Keratinocyte (primary cell): ENCODE results near the gene ANO9. TPM values are rescaled to one million over a fixed set of nuclear protein-coding genes. Genes with fewer than 3 reads are reported as not detected.

Source experiments
- DNase-seq: peaks from one replicate; pipeline ENCODE4 v3.0.0-alpha.2; 2011; ENCODE audit warnings: low read depth, missing footprints, low spot score
- FAIRE-seq: peaks from 2 replicates; lab custom pipeline; 2011; peaks lifted over from hg19 to GRCh38; lab: Jason Lieb, UNC
- H2AFZ ChIP-seq: 2 replicates; pipeline ENCODE4 v1.6.0; 2012; ENCODE audit warnings: low read length, control low read depth, inconsistent platforms; ENCODE audit not compliant: control insufficient read depth
- H3K27ac ChIP-seq: 2 replicates; pipeline ENCODE4 v1.5.1; 2011; ENCODE audit warnings: low read length; ENCODE audit not compliant: control insufficient read depth, insufficient read depth
- H3K27me3 ChIP-seq: 3 replicates; pipeline ENCODE4 v1.6.0; 2011; ENCODE audit warnings: low read length; ENCODE audit not compliant: control insufficient read depth, insufficient read depth; ENCODE audit errors: extremely low read depth
- H3K36me3 ChIP-seq, 2 experiments: 2 replicates in 1 of 2; 3 replicates in 1 of 2; pipeline ENCODE4 v1.5.1; 2011; ENCODE audit warnings: low read length in 2 of 2, mild to moderate bottlenecking in 1 of 2; ENCODE audit not compliant: control insufficient read depth in 2 of 2, insufficient read depth in 2 of 2; ENCODE audit errors: extremely low read depth in 1 of 2
- H3K4me1 ChIP-seq: 3 replicates; pipeline ENCODE4 v1.5.1; 2011; ENCODE audit warnings: low read length; ENCODE audit not compliant: control insufficient read depth, insufficient read depth; ENCODE audit errors: extremely low read depth
- H3K4me2 ChIP-seq: 3 replicates; pipeline ENCODE4 v1.6.0; 2011; ENCODE audit warnings: low read depth, low read length; ENCODE audit not compliant: control insufficient read depth, insufficient read depth; ENCODE audit errors: extremely low read depth
- H3K4me3 ChIP-seq, 3 experiments: fragments of 200-600 bp in 1 of 3; sonication (generic) in 1 of 3; 2 replicates in 2 of 3; 3 replicates in 1 of 3; pipeline ENCODE4 v1.5.1; 2011 to 2016; ENCODE audit warnings: low read length in 3 of 3, mild to moderate bottlenecking in 3 of 3, control low read depth in 2 of 3, inconsistent platforms in 1 of 3, low read depth in 1 of 3, mixed read lengths in 1 of 3, mixed run types in 1 of 3, moderate library complexity in 1 of 3; ENCODE audit not compliant: control insufficient read depth in 2 of 3, insufficient read depth in 2 of 3; ENCODE audit errors: extremely low read depth in 1 of 3
- H3K79me2 ChIP-seq: 2 replicates; pipeline ENCODE4 v1.6.0; 2012; ENCODE audit warnings: low read length; ENCODE audit not compliant: control insufficient read depth, insufficient read depth
- H3K9ac ChIP-seq: 3 replicates; pipeline ENCODE4 v1.6.0; 2011; ENCODE audit warnings: low read length; ENCODE audit not compliant: control insufficient read depth, insufficient read depth; ENCODE audit errors: extremely low read depth
- H3K9me1 ChIP-seq: 3 replicates; pipeline ENCODE4 v1.6.0; 2011; ENCODE audit warnings: low read length; ENCODE audit not compliant: control insufficient read depth, insufficient read depth; ENCODE audit errors: extremely low read depth
- H3K9me3 ChIP-seq: 2 replicates; pipeline ENCODE4 v1.5.1; 2012; ENCODE audit warnings: low read depth, low read length; ENCODE audit not compliant: control insufficient read depth
- H4K20me1 ChIP-seq: 3 replicates; pipeline ENCODE4 v1.6.0; 2011; ENCODE audit warnings: low read length; ENCODE audit not compliant: control insufficient read depth, insufficient read depth; ENCODE audit errors: extremely low read depth
- EZH2 ChIP-seq: IDR thresholded peaks from one replicate; pipeline ENCODE4 v1.6.1; 2012; ENCODE audit warnings: inconsistent platforms, mild to moderate bottlenecking, low read length, moderate library complexity
- dilution Hi-C: fragments of 300-500 bp; cut with MboI; formaldehyde crosslinking; loops from one replicate; pipeline ENCODE4 v1.7.0; 2020; ENCODE audit warnings: low sequenced_read_pairs; ENCODE audit not compliant: extremely low pct_ligation_motif_present
- polyA plus RNA-seq, 5 experiments: library from polyadenylated mRNA; depleted of rRNA in 3 of 5; stranded (reverse) in 3 of 5; stranded (forward) in 1 of 5; unstranded in 1 of 5; fragments of >200 nt; gene quantifications; 1 replicate in 1 of 5; 2 replicates in 3 of 5; 3 replicates in 1 of 5; pipeline versions ENCODE4 v1.2.1 to v1.2.3, GENCODE V29; 2011 to 2012; ENCODE audit warnings: missing spikeins in 2 of 5, low read depth in 1 of 5, low replicate concordance in 1 of 5
- TF ChIP-seq, protein P1 (sequence below), 3 experiments: IDR thresholded peaks in 1 of 3; conservative IDR thresholded peaks in 1 of 3; optimal IDR thresholded peaks in 1 of 3; 2 replicates in 2 of 3; 3 replicates in 1 of 3; pipeline versions ENCODE3 to v1.5.1; 2011; ENCODE audit warnings: low read length in 3 of 3, mild to moderate bottlenecking in 3 of 3, moderate library complexity in 2 of 3, control low read depth in 1 of 3, inconsistent platforms in 1 of 3; ENCODE audit not compliant: insufficient read depth in 2 of 3; ENCODE audit errors: extremely low read depth in 1 of 3

The ANO9 gene
- polyA plus RNA-seq, 1 donor (not counting 4 experiments of a cell fraction or from before 2014, with no cell fraction given): 16.1 TPM

- no peak for TF ChIP-seq EZH2
- TF ChIP-seq, protein P1, sequence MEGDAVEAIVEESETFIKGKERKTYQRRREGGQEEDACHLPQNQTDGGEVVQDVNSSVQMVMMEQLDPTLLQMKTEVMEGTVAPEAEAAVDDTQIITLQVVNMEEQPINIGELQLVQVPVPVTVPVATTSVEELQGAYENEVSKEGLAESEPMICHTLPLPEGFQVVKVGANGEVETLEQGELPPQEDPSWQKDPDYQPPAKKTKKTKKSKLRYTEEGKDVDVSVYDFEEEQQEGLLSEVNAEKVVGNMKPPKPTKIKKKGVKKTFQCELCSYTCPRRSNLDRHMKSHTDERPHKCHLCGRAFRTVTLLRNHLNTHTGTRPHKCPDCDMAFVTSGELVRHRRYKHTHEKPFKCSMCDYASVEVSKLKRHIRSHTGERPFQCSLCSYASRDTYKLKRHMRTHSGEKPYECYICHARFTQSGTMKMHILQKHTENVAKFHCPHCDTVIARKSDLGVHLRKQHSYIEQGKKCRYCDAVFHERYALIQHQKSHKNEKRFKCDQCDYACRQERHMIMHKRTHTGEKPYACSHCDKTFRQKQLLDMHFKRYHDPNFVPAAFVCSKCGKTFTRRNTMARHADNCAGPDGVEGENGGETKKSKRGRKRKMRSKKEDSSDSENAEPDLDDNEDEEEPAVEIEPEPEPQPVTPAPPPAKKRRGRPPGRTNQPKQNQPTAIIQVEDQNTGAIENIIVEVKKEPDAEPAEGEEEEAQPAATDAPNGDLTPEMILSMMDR (optimal IDR thresholded peaks at IDR 0.05 in 1 of 3, IDR thresholded peaks at IDR 0.05 in 1 of 3, conservative IDR thresholded peaks at IDR 0.05 in 1 of 3; ENCODE audit: extremely low read depth in 1 of 3, insufficient read depth in 2 of 3, low read length in 3 of 3): no peak
- H3K36me3 ChIP-seq: peaks cover 0 to 4% of the 10 kb centered on the region in 2 experiments
- H3K4me3 ChIP-seq: peak overlapping the region; percentile 45 to 68 (median 62)
- peak overlapping the region; percentile 40 for H2AFZ ChIP-seq
- FAIRE-seq (no peak), DNase-seq (no peak)
- no peaks in the 10 kb centered on the region for H3K9me3 ChIP-seq
- H3K79me2 ChIP-seq: no peaks in the 10 kb centered on the region
- no peaks in the 10 kb centered on the region for H3K9me1 ChIP-seq
- H3K27me3 ChIP-seq: peaks cover 4% of the 10 kb centered on the region
- H3K4me1 ChIP-seq: peaks cover 19% of the 10 kb centered on the region
- dilution Hi-C loops: no loop called here
- no peak overlapping the region for H3K27ac ChIP-seq
- H3K9ac ChIP-seq: peak overlapping the region; percentile 54
- peak overlapping the region; percentile 78 for H3K4me2 ChIP-seq
- H4K20me1 ChIP-seq: peaks cover 4% of the 10 kb centered on the region
These were observed 24.8 kb downstream of the ANO9 start for GRCh38 chr11:416757-417621.

DNA sequence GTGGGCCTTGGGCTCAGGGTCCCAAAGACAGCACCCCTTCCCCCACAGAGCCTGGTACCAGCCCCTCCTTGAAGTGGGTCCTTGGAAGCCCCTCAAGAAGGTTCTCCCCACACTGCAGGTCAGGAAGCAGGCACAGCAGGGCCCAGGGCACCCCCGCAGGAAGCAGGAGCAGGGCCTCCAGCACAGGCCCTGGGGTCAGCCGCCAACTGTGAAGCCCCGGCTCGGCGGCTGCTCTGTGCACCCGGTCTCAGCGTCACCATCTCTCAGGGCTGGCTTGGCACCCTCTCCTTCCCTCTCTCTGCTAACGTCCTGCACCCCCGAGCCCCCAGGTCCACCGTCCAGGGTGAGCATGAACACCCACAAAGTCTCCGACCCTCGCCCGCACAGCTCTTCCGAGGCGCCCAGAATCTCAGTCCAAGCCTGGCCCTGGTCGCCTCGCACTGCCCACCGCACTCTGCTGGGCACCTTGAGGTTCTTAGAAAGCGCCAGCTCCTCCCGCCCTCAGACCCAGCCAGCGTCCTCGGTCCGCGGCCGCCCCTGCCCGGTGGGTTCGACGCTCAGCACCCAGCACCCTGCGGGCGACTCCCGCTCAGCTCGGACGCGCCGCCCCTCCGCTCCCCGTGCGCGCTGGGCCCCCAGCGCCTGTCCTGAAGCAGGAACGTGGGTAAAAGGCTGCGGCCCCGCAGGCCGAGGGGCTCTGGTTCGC is 25.6 kb downstream of the ANO9 start:
- H3K27ac ChIP-seq: no peak overlapping the region
- dilution Hi-C loops: no loop called here
- peak overlapping the region; percentile 78 for H3K4me2 ChIP-seq
- H3K9ac ChIP-seq: peak overlapping the region; percentile 54
- peaks cover 4% of the 10 kb centered on the region for H3K27me3 ChIP-seq
- no peaks in the 10 kb centered on the region for H3K79me2 ChIP-seq
- H4K20me1 ChIP-seq: peaks cover 4% of the 10 kb centered on the region
- DNase-seq: no peak
- H3K9me1 ChIP-seq: no peaks in the 10 kb centered on the region
- H3K4me1 ChIP-seq: peaks cover 19% of the 10 kb centered on the region
- peak overlapping the region; percentile 45 to 68 (median 62) for H3K4me3 ChIP-seq
- TF ChIP-seq, protein P1 (optimal IDR thresholded peaks at IDR 0.05 in 1 of 3, IDR thresholded peaks at IDR 0.05 in 1 of 3, conservative IDR thresholded peaks at IDR 0.05 in 1 of 3; ENCODE audit: extremely low read depth in 1 of 3, insufficient read depth in 2 of 3, low read length in 3 of 3): no peak
- TF ChIP-seq EZH2: no peak
- H3K36me3 ChIP-seq: peaks cover 0 to 4% of the 10 kb centered on the region in 2 experiments
- no peak for FAIRE-seq
- no peak overlapping the region for H2AFZ ChIP-seq
- H3K9me3 ChIP-seq: no peaks in the 10 kb centered on the region
